GM21367 (cell line): Measurements from ENCODE around the gene FAM53B.

Source experiments
- ATAC-seq: cut with Tn5 transposase; IDR thresholded peaks from one replicate; pipeline ENCODE4 v1.9.1; 2021; ENCODE audit not compliant: unreplicated experiment

Gene FAM53B

DNA sequence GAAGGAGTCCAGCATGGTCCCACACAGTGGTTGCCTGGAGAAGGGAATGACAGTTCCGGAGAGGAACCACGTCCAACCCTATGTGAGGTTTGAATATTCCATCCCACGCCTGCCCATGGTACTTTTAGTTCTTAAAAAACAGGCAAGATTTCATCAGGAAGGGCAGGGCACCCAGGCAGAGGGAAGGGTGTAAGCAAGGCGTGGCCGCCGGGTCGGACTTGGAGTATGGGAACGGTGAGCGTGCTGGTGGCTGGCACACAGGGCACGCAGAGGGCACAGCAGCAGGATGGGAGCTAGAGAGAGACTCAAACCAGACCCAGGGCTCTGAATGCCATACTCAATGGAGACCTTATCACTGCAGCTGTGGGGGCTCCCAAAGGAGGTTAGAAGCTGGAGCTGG, 34.3 kb downstream of the FAM53B start:
- ATAC-seq, result no peak

DNA sequence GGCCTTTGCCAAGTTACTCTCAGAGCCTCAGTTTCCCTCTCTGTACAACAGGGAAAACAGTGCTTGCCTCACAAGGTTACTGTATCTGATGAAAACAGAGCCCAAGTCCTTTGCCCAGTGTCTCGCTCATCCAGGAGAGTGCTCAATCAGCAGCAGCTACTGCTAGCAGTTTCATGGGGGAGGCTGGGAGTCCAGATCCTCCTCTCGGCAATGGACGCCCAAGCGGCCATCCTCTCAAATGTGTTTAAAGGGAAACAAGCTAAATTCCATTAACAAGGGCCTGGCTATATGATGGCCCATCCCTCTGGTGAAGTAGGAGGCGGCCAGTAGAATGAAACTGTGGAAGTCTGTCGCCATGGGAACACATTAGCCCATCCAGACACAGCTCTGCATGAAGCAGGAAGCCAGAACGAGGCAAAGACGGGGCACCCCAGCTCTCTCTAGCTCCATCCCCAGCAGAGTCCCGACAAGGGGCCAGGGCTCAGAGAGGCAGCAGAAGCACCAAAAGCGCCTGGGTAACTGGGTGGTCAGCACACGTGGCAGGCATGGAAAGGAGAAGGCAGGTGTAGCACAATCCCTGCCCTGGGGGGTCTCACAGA, 35.2 kb downstream of the FAM53B start:
- ATAC-seq, result no peak

DNA sequence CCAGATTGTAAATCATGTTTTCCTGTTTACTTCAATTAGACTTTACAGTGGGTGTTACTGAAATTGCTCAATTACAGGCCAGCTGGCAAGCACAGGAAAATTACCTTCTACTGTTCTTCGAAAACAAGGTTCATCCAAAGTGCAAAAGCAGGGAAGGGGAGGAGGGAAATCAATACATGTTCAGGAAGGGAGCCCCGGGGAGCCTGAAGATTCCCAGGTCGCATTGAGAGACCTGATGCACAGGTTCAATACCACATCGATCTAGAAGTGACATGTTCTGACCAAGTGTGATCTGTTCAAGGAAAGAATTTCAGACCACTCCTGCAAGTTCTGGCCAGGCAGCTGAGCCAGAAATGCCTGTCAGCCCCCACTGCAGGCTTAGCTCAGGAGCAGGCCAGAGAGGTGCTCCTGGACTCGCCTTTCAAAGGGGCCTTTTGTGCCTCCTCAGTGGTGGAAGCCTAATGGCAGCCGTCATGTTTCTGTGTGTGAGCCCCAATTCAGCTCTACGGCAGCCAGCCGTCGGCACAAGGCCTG, 35.9 kb downstream of the FAM53B start:
- ATAC-seq, result no peak

DNA sequence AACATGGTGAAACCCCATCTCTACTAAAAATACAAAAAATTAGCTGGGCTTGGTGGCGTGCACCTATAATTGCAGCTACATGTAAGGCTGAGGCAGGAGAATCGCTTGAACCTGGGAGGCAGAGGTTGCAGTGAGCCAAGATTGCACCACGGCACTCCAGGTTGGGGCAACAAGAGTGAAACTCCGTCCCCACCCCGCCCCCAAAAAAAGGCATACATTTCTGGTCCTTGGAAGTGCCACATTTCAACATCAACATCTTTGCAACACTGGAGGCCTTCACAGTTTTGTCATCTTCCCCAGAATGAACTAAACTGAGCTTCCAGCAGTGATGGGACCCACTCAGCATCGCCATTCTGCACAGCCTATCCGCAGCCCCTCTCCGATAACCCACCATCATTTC, 36.6 kb downstream of the FAM53B start:
- no peak for ATAC-seq

DNA sequence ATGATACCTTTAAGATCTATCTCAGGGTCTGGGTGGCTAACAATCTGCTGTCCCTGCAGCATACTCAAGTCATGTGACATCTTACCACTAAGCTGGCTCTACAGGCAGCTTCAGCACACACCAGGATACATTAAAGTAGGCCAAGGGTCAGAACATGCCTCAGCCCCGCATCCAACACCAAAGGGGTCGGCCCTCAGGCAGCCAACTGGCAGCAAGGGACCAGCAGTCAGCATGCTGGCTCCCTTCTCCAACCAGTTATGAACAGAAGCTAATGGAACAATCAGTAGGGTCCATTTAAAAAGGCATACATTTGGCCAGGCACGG, 37.1 kb downstream of the FAM53B start:
- ATAC-seq, result no peak

DNA sequence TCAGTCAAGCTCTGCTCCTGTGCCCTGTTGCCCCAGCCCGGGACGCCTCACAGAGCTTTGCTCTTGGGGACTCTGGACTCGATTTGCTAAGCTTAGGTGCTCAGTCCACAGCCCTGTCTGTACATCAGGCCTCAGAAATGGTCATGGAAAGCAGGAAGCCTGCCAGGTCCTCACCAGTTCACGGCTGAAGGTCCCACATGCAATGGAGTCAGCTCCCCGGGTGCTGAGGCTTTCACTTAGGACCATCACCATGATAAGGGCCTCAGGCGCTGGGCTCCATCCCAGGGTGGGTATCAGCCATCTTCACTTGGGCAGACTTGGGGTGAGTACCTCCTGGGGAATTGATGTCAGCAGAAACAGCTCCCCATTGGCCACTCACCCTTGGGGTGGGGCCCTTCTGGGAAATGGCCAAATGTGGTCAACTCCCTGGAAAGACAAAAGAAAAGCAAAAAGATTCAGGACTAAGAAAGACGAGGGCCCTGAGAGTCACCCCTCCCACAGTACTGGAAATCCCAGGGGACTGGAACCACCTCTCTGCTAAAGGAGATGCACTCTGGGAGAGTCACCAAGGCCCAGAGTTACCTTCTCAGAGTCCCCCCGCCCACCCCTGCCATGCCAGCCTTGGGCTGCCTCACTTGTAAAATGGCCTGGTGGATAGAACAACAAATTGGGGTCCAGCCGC, 37.6 kb downstream of the FAM53B start:
- no peak for ATAC-seq

DNA sequence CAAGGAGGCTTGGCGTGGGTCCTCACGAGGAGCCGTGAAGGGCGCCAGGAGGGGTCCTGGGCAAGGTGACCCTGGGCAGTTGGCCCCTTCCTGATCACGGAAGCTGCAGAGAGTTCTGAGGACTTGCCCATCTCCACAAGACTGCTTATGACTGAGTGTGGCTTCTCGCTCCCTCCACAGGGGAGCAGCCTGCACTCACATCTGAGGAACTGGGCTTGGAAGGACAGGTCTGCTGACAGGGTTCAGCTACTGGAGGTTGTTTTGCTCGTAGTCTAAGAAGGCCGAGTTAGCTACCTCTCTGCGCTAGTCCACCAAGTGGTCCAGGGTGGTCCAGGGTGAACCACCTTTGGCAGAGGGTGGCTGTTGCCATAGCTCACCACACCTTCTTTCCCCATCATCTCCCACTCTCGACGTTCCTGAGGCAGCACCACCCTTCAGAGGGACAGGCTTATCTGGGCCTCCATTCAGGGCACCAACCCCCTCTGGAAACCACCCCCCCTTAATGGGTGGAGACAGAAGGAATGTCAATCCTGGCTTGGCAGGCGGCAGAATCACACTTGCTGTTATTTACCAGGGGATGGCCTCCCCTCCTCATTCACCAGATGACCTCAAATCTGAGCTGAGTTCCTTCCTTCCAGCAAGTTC, 38.2 kb downstream of the FAM53B start:
- ATAC-seq, result no peak

DNA sequence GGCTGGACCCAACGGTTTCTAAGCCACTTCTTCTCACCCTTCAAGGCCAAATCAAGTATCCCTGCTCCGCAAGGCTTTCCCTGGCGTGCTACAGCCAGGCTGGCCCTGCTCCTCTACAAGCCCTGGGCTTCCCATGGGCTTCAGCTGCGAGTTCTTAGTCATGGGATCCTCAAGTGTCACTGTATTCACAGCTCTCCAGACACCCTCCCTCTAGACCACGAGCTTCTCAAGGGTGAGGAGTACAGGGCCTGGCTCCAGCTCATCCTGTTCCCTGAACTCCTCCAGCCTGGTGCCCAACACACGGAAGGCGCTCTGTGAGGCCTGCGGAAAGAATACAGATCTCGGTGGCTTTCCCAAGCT, 38.8 kb downstream of the FAM53B start:
- ATAC-seq, result no peak

DNA sequence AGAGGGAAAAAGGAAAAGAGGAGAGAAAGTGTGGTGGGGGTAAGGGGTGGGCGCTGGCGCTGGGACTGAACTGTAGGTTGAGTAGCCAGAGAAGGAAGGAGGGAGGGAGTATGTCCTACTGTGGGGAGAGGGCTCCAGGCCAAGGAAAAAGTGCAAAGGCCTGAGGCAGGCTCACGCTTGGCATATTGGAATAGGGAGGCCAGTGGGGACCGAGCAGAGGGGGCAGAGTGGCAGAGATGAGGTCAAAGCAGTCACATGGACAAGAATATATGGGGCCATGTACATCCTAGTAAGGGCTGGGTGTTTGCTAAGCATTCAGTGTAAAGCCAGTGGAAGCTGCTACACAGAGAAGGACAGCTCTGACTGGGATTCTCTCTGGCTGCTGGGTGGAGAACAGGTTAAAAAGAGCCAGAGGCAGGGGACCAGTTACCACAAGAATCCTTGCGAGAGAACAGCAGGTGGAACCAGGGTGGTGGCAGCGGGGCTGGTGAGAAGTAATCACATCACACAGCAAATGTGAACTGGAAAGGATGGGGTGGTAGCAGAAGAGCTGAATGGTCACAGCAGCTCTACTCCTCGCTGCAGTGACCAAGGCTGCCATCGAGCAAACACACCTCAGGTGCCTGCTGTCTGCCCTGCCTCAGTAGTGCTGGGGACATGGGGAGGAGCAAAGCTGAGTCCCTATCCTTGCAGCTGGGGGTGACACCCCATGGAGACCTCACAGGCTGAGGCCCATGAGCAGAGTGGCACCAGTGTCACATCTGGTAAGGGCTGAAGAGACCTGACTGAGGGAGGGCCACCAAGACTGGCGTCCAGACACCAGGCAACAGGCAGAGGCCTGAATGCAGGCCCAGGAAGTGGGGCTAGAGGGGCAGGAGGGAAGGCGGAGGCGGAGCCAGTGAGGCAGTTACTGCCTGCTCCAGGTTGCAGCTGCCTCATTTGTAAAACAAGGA, 39.5 kb downstream of the FAM53B start:
- ATAC-seq, result no peak

DNA sequence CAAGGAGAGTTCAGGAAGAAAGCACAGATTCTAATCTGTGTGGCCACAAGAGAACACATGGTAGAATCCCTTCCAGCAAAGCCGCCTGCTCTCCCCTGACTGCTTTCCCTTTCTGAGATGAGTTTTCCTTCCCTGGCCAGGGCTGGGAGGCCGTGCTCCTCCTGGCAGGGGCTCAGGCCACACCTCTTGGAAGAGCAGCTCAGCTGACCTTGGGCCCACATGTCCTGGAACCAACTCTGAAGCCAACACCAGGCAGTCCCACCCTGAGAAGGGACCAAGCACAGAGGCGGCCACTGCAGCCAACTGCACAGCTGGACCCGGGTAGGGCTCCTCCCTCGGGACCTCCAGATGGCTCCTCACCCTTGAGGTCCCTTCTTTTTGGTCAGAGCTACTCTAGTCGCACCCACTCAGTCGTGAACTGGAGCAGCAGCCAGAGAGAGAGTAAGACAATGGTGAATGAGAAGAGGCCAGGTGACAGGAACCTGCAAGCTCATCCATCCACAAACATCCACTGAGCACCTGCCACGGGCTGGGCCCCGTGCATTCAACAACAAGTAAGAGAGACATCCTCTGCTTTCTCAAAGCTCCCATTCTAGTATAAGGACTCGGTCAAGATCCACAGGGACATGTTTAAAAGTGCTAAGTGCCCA, 40.3 kb downstream of the FAM53B start:
- ATAC-seq, result no peak

DNA sequence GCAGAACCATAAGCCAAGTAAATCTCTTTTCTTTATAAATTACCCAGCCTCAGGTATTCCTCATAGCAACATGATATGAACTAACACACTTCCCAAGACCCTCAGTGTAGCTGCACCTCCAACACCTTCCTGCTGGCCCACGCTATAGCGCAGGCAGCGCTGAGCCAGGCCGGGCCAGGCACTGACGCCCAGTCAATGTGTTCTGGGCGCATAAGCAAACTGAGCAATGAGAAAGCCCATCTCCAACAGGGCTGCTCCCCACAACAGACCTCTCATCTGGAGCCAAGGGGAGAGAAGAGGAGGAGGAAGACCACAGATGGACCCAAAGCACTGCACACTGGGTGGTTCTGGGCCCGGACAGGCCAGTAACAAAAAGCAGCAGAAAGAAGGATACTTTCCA, 40.8 kb downstream of the FAM53B start:
- ATAC-seq, result no peak

DNA sequence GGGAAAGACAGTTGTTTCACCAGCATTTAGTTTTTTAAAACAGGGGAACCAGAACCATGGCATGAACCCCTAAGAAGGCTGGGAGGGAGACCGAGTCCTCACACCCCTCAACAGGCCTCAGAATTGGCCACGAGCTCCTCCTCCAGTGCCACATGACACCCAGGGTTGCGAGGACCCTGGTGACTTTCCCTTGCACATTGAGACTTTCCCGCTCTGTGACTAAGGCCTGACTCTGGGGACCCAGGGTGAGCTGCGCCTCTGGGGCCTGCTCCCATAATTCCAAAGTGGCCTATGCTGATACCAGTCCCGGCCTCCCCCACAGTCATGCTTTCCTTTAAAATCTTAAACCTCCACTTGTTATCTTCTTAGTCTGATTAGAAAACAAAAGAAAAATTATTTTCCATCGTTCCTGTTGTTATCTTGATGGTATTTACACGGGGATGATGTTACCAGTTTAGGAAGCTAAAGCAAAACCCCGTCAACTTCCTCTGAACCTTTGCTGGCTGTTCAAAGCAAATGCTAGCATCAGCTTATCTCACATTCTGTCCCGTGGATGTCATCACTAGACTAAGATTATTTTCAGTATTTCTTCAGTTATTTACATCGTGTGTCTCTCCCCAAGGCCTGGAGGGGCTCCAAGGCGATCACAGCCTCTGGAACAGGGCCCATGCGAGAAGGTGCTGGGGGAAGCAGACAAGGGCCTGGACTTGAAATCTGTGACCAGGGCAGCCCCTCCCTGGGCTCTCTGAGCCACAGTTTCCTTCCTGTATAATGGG, 42.1 kb downstream of the FAM53B start:
- ATAC-seq, result no peak

DNA sequence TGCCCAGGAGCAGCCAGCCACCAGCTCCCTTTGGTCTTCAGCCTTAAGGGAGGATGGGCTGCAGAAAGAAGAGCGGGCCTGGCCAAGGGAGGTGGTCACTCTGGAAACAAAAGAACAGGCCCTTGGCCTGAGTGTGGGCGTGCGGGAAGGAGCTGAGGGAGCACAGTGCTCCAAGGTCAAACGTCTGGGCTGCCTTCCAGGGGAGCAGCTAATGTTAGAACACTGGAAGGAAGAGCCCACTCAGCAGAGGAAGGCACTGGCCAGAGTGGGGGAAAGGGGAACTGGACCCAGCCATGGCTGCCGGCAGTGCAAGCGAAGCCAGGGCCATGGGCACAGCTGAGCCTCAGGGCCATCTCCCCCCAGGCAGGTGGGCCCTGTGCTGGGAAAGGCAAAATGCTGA, 42.7 kb downstream of the FAM53B start:
- ATAC-seq, result no peak

DNA sequence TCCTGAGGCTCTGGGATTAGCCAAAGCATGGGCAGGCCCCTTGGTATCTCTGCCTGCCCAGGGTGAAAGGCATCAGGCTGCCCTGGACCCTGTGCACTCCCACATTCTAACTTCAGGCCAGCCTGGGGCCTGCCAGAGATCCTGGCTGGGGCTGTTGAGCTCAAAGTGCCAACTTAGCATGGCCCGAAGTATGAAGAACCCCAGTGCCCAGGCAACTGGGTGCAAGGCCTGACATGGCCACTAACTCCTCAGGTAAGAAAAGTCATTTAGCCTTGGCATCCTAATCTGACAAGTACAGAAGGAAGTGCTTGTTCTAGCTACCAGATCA, 43.2 kb downstream of the FAM53B start:
- no peak for ATAC-seq

DNA sequence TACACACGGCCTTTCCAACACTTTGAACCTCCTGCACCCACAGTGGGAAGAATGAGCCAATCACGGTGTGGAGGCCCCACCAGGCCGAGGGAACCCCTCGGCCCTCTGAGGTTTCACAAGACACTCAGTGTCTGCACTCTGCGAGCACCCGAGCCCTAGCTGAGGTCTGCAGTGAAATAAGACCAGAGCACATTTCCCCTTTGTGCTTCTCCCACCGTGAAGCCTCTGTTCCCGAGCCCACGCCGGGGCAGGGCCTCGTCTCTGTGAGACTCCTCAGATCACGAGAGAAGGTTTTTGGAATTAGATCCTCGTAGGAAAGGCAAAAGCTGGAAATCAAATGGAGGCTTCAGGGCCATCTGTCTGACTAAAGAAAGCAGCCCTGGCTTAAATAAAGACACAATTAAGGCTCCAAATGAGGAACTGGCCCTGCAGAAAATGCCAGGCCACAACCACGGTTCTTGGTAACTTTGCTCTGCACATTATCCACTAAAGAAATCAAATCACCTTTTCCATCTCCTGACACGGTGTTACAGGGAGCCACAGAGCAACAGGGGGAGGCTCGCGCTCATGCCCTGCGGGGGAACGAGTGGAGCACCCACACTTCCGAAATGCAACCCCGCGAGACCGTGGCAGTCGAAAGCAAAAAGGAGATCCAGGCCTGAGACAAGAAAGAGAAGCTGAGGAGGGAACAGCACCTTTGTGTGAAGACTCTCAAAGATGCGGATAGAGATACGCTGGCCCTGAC, 43.7 kb downstream of the FAM53B start:
- no peak for ATAC-seq

DNA sequence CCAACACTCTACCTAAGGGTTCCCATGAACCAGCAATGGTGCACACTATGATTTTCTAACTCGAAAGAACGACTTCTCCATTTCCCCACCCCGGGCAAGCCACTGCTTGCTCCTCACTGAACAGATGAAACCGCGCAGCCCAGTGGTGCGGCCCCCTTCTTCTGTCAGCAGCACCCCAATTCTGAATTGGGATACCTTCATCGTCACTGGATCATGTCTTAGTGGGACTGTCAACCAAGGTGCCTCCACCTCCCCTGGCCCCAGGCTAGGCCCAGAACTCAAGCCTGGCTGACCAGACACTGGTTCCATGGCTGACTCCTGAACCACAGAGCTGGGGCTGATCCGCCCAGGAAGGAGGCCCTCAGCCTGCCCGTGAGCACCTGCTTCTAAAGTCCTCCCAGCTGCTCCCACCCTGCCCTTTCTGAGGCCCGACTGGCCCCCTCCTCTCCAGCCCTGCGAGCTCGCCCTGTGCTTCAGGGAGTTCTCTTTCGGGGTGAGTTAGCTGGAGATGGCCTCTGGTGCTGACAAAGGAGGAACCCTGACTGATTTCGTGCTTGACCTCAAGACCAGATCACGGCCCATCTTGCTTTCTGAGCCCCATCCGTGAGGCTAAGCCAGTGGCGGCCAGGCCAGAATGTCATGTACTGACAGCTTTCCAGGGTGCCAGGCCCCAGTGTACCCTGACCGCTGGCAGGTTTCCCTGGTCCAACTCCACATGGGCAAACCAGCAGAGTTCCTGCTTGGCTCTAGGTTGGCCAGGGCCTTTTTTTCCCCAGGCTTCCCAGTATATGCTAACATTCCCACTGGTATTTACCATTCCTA, 44.5 kb downstream of the FAM53B start:
- no peak for ATAC-seq

DNA sequence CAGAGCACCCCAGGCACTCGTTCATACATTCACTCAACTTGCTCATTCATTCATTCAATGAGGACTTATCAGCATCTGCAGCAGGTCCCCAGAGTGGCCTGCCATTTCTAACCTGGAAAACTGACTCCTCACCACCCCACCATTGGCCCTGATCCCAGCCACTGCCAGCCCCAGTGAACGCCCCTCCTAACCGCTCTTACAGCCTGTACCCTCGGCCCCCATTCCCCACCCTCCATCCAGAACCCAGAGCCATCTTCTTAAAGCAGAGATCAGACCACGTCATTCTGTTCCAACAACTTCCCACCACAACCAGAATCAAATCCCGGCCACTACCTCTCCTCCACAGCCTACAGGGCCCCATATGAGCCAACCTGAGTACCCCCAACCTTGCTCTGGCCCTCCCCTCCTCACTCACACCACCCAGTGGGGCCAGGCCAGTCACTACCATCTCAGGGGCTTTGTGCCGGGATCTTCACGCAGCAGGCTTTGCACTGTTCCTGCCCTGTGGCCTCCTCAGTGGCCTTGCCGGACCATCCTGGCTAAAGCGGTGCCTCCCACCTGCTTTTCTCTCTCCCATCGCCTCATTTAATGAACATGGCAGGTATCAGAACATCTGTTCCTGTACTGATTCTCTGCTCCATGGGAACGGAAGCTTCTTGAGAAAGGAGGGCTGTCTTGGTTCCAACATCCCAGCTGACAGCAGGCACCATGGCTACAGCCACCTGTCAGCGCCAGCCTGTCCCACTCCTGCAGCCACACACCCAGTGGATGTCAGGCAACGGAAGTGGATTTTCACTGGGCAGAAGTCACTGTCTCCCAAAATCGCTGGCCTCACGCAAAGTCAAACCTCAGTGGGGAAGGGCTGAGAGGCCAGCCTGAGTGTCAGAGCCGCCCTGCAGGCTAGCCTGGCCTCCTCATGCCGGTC, 45.4 kb downstream of the FAM53B start:
- no peak for ATAC-seq
